Endothelial cell of umbilical vein (primary cell): ENCODE results near the gene ELMOD3. TPM values are rescaled to one million over a fixed set of nuclear protein-coding genes. Genes with fewer than 3 reads are reported as not detected.

ENCODE experiments used
- BruUV-seq: library from RNA; stranded (reverse); fragments of 400-500 nt; replicated peaks from 2 replicates; lab custom pipeline; 2021; lab: Mats Ljungman, UMichigan
- CTCF ChIA-PET: fragments of 300-600, 350-600 bp; sonication (Branson Sonifier 250); formaldehyde crosslinking; loops from one replicate; lab custom pipeline; 2021; ENCODE audit warnings: antibody characterized with exemption, inconsistent platforms; lab: Charles Lee
- POLR2A ChIA-PET: fragments of 300-600, 350-600 bp; sonication (Branson Sonifier 250); formaldehyde crosslinking; loops from one replicate; lab custom pipeline; 2021; ENCODE audit warnings: antibody characterized with exemption, inconsistent platforms; lab: Charles Lee
- DNase-seq: peaks from one replicate; pipeline ENCODE4 v3.0.0-alpha.2; 2011; ENCODE audit warnings: low read depth, low spot score
- FAIRE-seq: peaks from 2 replicates; lab custom pipeline; 2011; peaks lifted over from hg19 to GRCh38; lab: Jason Lieb, UNC
- H2AFZ ChIP-seq: 2 replicates; pipeline ENCODE4 v1.6.0; 2012; ENCODE audit warnings: low read depth, low read length, control low read depth, inconsistent platforms
- H3K27ac ChIP-seq: 2 replicates; pipeline ENCODE4 v1.5.1; 2011; ENCODE audit warnings: low read depth, mild to moderate bottlenecking, control low read depth, low read length, moderate library complexity; ENCODE audit not compliant: insufficient read depth
- H3K27me3 ChIP-seq, 2 experiments: 2 replicates each; pipeline versions ENCODE4 v1.6.0 to v1.6.1; 2011; ENCODE audit warnings: low read length in 2 of 2, mixed read lengths in 1 of 2; ENCODE audit not compliant: control insufficient read depth in 2 of 2, insufficient read depth in 2 of 2
- H3K36me3 ChIP-seq, 2 experiments: 2 replicates in 1 of 2; 3 replicates in 1 of 2; pipeline ENCODE4 v1.5.1; 2011; ENCODE audit warnings: low read length in 2 of 2, mild to moderate bottlenecking in 1 of 2, moderate library complexity in 1 of 2; ENCODE audit not compliant: control insufficient read depth in 2 of 2, insufficient read depth in 2 of 2; ENCODE audit errors: extremely low read depth in 1 of 2
- H3K4me1 ChIP-seq: 3 replicates; pipeline ENCODE4 v1.5.1; 2011; ENCODE audit warnings: mild to moderate bottlenecking, low read length; ENCODE audit not compliant: control insufficient read depth, insufficient read depth; ENCODE audit errors: extremely low read depth
- H3K4me2 ChIP-seq: 2 replicates; pipeline ENCODE4 v1.6.1; 2011; ENCODE audit warnings: low read length, control low read depth, mixed read lengths; ENCODE audit not compliant: insufficient read depth
- H3K4me3 ChIP-seq, 3 experiments: fragments of 200-600 bp in 1 of 3; sonication (generic), shearing (Covaris generic) in 1 of 3; replicated peaks in 1 of 3; 2 replicates each; pipeline ENCODE4 v1.5.1; 2011 to 2016; ENCODE audit warnings: control low read depth in 3 of 3, low read length in 3 of 3, mild to moderate bottlenecking in 2 of 3, inconsistent platforms in 1 of 3, low read depth in 1 of 3, moderate library complexity in 1 of 3; ENCODE audit not compliant: insufficient read depth in 1 of 3
- H3K79me2 ChIP-seq: 2 replicates; pipeline ENCODE4 v1.6.0; 2012; ENCODE audit warnings: low read length, inconsistent platforms; ENCODE audit not compliant: control insufficient read depth, insufficient read depth
- H3K9ac ChIP-seq: replicated peaks from 2 replicates; pipeline ENCODE3; 2011; ENCODE audit warnings: low read length, control low read depth; ENCODE audit not compliant: insufficient read depth; ENCODE audit errors: extremely low read depth
- H3K9me1 ChIP-seq: replicated peaks from 3 replicates; pipeline ENCODE4 v1.6.0; 2011; ENCODE audit warnings: mild to moderate bottlenecking, low read length; ENCODE audit not compliant: control insufficient read depth, insufficient read depth; ENCODE audit errors: extremely low read depth
- H3K9me3 ChIP-seq: replicated peaks from 2 replicates; pipeline ENCODE4 v1.5.1; 2012; ENCODE audit warnings: low read length, inconsistent platforms; ENCODE audit not compliant: control insufficient read depth, insufficient read depth
- H4K20me1 ChIP-seq: replicated peaks from 2 replicates; pipeline ENCODE3; 2011; ENCODE audit warnings: mild to moderate bottlenecking, low read length; ENCODE audit not compliant: control insufficient read depth, insufficient read depth; ENCODE audit errors: extremely low read depth
- CTCF ChIP-seq, 2 donors: IDR thresholded peaks; 1 replicate in 1 of 2; 2 replicates in 1 of 2; pipeline ENCODE4 v1.5.1; 2011; ENCODE audit warnings: low read length in 2 of 2, mild to moderate bottlenecking in 2 of 2, moderate library complexity in 2 of 2, control low read depth in 1 of 2, inconsistent platforms in 1 of 2, low read depth in 1 of 2; ENCODE audit not compliant: insufficient read depth in 1 of 2; ENCODE audit errors: extremely low read depth in 1 of 2
- EZH2 ChIP-seq: IDR thresholded peaks from 2 replicates; pipeline ENCODE4 v1.6.1; 2012; ENCODE audit warnings: borderline replicate concordance, low read depth, mild to moderate bottlenecking, moderate library complexity, low read length, inconsistent platforms; ENCODE audit not compliant: severe bottlenecking
- FOS ChIP-seq: IDR thresholded peaks from 2 replicates; pipeline ENCODE4 v1.6.1; 2011; ENCODE audit warnings: mild to moderate bottlenecking, low read length, moderate library complexity, borderline replicate concordance; ENCODE audit not compliant: insufficient read depth
- GATA2 ChIP-seq: IDR thresholded peaks from 2 replicates; pipeline ENCODE4 v1.7.0; 2011; ENCODE audit warnings: low read depth, mild to moderate bottlenecking, moderate library complexity, mixed read lengths, low read length; ENCODE audit not compliant: insufficient read length, insufficient read depth
- JUN ChIP-seq: IDR thresholded peaks from 2 replicates; pipeline ENCODE4 v1.6.1; 2011; ENCODE audit warnings: borderline replicate concordance, low read depth; ENCODE audit not compliant: insufficient read length, insufficient read depth
- MAX ChIP-seq: IDR thresholded peaks from 2 replicates; pipeline ENCODE4 v1.6.1; 2011; ENCODE audit not compliant: insufficient read depth, insufficient read length
- MYC ChIP-seq: IDR thresholded peaks from one replicate; pipeline ENCODE4 v1.6.1; 2011; ENCODE audit warnings: mild to moderate bottlenecking, low read depth, low read length
- POLR2A ChIP-seq: IDR thresholded peaks from 2 replicates; pipeline ENCODE4 v1.6.1; 2012; ENCODE audit warnings: low read depth, mild to moderate bottlenecking, control low read depth, low read length
- POLR2AphosphoS5 ChIP-seq: IDR thresholded peaks from 2 replicates; pipeline ENCODE4 v1.6.1; 2012; ENCODE audit warnings: low read depth, mild to moderate bottlenecking, control low read depth, low read length, moderate library complexity; ENCODE audit not compliant: insufficient read depth
- dilution Hi-C: fragments of 300-500 bp; cut with MboI; formaldehyde crosslinking; loops from one replicate; pipeline ENCODE4 v1.15.0; 2019; ENCODE audit warnings: low sequenced_read_pairs; ENCODE audit not compliant: extremely low pct_ligation_motif_present
- intact Hi-C: fragments of 100-400 bp; cut with micrococcal nuclease; formaldehyde crosslinking; loops from one replicate; pipeline ENCODE4 v1.10.0; 2022
- polyA plus RNA-seq, 4 experiments: library from polyadenylated mRNA; depleted of rRNA in 3 of 4; stranded (reverse) in 3 of 4; unstranded in 1 of 4; fragments of >200 nt; gene quantifications; 2 replicates each; pipeline versions ENCODE4 v1.2.1 to v1.2.3, GENCODE V29; 2011 to 2012; ENCODE audit warnings: missing spikeins in 1 of 4
- total RNA-seq: library from RNA; stranded (reverse); gene quantifications from 2 replicates; pipeline ENCODE4 v1.2.3, GENCODE V29; 2021

ELMOD3 gene
- total and polyA plus RNA-seq, 2 donors (not counting 3 experiments of a cell fraction or from before 2014, with no cell fraction given), result 12.3 to 22.0 TPM

- CTCF ChIA-PET, result interaction anchor here (0.9 to 1.8 kb wide), 10 partner anchors 10 to 165 kb away, joined by 3 to 14 read pairs (median 4); partner anchors contain the start of gene MAT2A
Measured at GRCh38 chr2:85438201-85439024, 83.8 kb downstream of the ELMOD3 start.

GRCh38 chr2:85439025-85439472 lies 84.5 kb downstream of the ELMOD3 start:
- no peak overlapping the region for H3K27ac ChIP-seq
- H3K4me2 ChIP-seq, result no peak overlapping the region
- TF ChIP-seq EZH2, result no peak
- TF ChIP-seq CTCF (IDR thresholded peaks at IDR 0.05; ENCODE audit: extremely low read depth in 1 of 2, insufficient read depth in 1 of 2, low read depth in 1 of 2, low read length in 2 of 2), result no peak
- TF ChIP-seq POLR2AphosphoS5, result no peak
- no peak for TF ChIP-seq JUN
- no peak for TF ChIP-seq POLR2A
- TF ChIP-seq MYC, result no peak
- no peak for TF ChIP-seq MAX
- TF ChIP-seq FOS, result no peak
- no peak for TF ChIP-seq GATA2
- no peaks in the 10 kb centered on the region for H3K27me3 ChIP-seq
- peaks cover 17% of the 10 kb centered on the region for H3K4me1 ChIP-seq
- H3K9me3 ChIP-seq, result no peaks in the 10 kb centered on the region
- no TSS peak for BruUV-seq
- no peak overlapping the region for H3K4me3 ChIP-seq
- no peak overlapping the region for H2AFZ ChIP-seq
- intact Hi-C loops (no loop called here), dilution Hi-C loops (no loop called here)
- no peaks in the 10 kb centered on the region for H3K79me2 ChIP-seq
- H3K9me1 ChIP-seq, result no peaks in the 10 kb centered on the region
- no peaks in the 10 kb centered on the region for H4K20me1 ChIP-seq
- POLR2A ChIA-PET, result interaction anchor here (1.1 to 3.1 kb wide), 2 partner anchors 100 to 101 kb away, joined by 3 to 26 read pairs; partner anchors contain the start of gene MAT2A
- no peak for DNase-seq
- FAIRE-seq, result no peak
- CTCF ChIA-PET, result interaction anchor here (1.0 to 1.8 kb wide), 3 partner anchors 100 to 164 kb away, joined by 3 to 14 read pairs (median 5); partner anchors contain the start of gene MAT2A
- H3K36me3 ChIP-seq, result no peaks in the 10 kb centered on the region
- no peak overlapping the region for H3K9ac ChIP-seq

More at GRCh38 chr2:85438201-85439024, 83.8 kb downstream of the ELMOD3 start:
- peak overlapping the region; percentile 60 for H3K27ac ChIP-seq
- no peaks in the 10 kb centered on the region for H3K79me2 ChIP-seq
- TSS peak; percentile 67 for BruUV-seq
- POLR2A ChIA-PET, result interaction anchor here (1.1 to 3.1 kb wide), 2 partner anchors 100 to 102 kb away, joined by 3 to 26 read pairs; partner anchors contain the start of gene MAT2A
- H2AFZ ChIP-seq, result peak overlapping the region; percentile 60
- H3K4me2 ChIP-seq, result peak overlapping the region; percentile 23
- peaks cover 17% of the 10 kb centered on the region for H3K4me1 ChIP-seq
- no peaks in the 10 kb centered on the region for H3K36me3 ChIP-seq
- FAIRE-seq (no peak), DNase-seq (no peak)
- H3K9me3 ChIP-seq, result no peaks in the 10 kb centered on the region
- H3K4me3 ChIP-seq, result peak overlapping the region in 1 of 3 experiments; percentile 30
- TF ChIP-seq JUN (no peak), MAX (no peak), POLR2AphosphoS5 (no peak), EZH2 (no peak), GATA2 (no peak)
- dilution Hi-C loops (no loop called here), intact Hi-C loops (no loop called here)
- H3K9me1 ChIP-seq, result no peaks in the 10 kb centered on the region
- H3K9ac ChIP-seq, result peak overlapping the region; percentile 74
- no peaks in the 10 kb centered on the region for H4K20me1 ChIP-seq
- H3K27me3 ChIP-seq, result no peaks in the 10 kb centered on the region
